ENCODE data around the gene ATL2.
"Not testable (repeated sequence)": the region's sequence is repeated elsewhere in the genome, so short reads cannot be mapped to it uniquely, and the experiment has no call there.

The ATL2 gene

DNA sequence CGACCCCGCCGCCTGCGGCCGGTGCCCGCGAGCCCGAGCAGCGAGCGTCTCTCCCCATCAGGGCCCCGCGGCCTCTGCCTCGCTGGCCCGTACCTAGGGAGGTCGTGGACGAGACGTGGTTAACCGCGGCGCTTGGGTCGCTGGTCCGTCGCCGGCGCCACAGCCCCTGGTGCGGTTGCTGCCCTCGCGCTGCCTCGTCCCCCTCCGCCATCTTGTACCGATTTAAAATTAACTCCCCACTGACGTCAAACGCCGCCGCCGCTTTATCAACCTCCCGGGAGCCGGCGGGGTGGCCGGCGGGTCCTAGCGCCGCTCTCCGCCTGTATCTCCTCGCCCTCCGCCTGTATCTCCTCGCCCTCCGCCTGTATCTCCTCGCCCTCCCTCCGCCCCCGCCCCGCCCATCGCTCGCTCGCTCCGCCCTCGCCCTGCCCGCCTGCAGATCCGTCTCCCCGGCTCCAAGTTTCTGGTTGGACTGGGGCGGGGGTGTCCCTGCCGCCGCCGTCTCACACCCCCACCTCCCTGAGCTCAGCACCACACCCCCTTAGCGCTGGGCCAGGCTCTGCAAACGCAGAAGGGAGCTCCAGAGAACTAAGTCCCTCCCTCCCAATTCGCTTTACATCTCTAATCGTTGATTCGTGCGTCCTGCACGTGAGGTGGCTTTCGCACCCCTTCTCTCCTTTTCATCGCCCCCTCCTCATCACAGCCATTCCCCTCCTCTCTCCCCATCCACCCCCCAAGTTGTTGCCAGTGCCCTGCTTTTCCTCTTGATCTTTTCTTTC lies at the start of gene ATL2:
Gene ATL2 (minus strand): TSS at position 224 of the 779 bp plus-strand sequence. CDS start 13 bp downstream, at position 211.
- DNase-seq (ENCODE audit: low read depth) = peak; percentile 73

DNA sequence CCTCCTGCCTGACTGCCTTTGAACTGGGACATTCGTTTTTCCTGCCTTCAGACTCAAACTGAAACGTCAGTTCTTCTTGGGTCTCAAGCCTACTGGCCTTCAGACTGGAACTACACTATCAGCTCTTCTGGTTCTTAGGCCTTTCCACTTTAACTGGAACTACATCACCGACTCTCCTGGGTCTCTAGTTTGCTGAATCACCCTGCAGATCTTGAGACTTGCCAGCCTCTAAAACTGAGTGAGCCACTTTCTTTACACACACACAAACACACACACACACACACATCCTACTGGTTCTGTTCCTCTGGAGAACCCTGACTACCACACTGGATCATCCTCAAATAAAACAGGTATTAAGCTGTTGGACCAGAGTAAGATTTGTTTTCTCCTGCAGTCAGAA lies 46.7 kb upstream of the ATL2 start:
- DNase-seq (ENCODE audit: low read depth) = no peak

DNA sequence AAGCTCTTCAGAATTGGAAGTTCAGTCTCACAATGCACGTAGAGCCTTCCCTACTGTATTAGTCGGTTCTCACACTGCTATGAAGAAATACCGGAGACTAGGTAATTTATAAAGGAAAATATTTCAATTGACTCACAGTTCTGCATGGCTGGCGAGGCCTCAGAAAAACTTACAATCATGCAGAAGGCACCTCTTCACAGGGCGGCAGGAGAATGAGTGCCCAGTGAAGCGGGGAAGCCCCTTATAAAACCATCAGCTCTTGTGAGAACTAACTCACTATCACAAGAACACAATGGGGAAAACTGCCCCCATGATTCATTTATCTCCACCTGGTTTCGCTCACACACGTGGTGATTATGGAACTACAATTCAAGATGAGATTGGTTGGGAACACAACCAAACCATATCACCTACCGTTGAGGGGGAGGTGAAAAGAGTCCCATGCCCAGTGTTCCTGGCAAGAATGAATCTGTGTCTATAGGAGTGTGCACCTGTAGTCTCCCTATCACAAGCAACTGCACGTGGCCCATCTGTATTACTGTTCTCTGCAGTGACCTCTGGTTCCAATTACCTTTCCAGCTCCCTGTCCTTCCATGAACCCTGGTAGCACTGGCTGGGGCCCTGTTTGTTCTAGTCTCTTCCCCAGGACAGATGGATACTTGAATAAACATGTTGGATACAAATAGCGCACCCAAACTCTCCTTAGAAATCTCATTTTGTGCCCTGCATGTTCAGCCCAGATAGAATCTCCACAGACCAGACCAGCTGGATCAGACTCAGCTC lies 44.4 kb upstream of the ATL2 start:
- no peak for DNase-seq (ENCODE audit: low read depth)

DNA sequence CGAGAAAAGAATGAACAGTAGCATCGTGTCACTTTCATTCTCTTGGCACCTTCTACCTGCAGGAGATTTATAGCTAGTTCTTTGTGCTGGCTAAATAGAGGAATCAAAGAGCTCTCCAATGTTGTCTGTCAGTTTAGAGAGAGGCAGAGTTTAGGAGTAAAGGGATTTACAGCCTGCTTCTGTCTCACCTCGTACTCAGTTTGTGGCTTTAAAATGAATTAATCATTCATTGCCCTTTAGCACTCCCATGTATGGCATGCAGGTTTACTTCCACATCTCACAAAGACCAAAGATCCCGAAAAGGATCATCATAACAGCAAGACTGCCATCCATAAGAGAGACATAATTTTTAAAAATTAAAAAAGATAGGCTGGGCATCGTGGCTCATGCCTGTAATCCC lies 42.4 kb upstream of the ATL2 start:
- no peak for DNase-seq (ENCODE audit: low read depth)

DNA sequence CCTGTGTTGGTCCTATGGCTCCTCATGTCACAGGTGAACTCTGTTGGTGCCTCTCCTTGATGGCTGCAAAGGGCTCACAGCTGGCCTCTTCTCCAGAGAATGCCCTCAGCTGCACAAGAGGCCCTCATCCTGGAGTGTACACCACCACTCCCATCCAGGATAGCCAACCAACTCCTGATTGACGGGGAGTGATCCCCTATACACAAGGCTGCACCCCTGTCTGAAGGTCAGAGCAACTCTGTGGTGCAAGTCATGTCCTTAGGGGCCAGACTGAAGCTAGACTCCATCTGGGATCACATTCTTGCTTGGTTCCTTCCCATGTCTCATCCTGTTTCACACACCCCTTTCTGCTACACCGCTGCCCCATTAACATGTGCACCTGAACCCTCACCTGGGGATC lies 41.7 kb upstream of the ATL2 start:
- DNase-seq (ENCODE audit: low read depth) = no peak

DNA sequence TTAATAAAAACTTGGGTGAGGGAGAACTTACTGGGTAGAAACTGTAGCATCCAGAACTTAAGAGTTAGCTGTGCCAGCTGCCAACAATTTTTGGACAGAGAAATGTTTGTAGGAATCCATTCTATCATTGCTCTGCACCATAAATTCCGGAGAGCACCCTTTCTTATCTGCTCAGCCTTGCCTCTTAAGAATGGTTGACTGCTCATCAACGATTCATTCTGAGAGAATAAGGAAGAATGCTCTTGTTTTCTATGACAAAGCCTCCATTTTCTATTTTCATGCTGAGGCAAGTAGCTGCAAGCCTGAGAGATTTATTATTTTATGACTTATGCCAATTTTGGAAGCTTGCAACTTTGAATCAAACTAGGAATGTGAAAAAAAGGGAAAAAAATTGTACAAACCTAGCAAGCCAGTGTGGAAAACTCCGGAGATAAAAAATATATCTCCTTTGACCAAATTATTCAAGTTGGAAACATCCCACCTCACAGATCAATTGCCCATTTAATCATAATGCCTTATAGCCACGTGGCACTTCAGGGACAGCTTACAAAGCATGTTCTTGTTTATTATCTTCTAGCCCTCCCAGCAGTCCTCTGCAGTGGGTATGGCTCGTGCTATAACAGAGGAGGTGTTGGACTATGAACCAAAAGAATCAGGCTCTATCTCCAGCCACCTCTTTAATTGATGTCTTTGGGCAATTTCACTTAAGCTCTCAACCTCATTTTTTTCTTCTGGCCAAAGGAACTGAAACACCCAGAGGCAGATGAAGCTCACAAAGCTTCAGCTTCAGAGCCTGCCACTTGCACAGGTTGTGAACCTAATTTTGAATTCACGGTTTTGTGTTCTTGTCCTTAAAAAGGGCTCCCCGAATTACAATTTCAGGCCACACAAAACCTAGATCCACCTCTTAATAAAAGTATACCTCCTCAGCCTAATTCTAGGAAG lies 40.9 kb upstream of the ATL2 start:
- DNase-seq (ENCODE audit: low read depth) = no peak

DNA sequence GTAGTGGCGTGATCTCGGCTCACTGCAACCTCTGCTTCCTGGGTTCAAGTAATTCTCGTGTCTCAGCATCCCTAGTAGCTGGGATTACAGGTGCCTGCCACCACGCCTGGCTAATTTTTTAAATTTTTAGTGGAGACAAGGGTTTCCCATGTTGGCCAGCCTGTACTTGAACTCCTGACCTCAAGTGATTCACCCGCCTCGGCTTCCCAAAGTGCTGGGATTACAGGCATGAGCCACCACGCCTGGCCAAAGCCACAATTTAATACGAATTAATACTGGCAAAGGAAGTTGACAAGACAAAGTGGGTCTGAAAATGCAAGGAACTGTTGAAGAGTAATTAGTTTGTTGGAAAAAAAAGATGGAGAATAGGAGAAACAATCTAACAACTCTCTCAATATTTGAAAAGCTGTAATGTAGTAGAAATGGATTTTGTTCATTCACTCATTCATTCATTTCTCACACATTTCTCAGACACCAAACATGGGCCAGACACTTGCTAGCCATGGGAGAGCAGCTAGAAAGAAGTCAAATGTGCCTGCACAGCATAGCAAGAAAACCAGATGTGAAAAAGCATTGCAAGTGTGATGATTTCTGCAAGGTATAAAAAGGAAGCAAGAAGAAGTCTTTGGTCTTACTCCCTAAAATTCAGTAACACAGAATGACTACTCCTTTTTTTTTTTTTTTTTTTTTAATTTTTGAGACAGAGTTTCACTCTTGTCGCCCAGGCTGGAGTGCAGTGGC lies 39.4 kb upstream of the ATL2 start:
- DNase-seq (ENCODE audit: low read depth) = no peak

DNA sequence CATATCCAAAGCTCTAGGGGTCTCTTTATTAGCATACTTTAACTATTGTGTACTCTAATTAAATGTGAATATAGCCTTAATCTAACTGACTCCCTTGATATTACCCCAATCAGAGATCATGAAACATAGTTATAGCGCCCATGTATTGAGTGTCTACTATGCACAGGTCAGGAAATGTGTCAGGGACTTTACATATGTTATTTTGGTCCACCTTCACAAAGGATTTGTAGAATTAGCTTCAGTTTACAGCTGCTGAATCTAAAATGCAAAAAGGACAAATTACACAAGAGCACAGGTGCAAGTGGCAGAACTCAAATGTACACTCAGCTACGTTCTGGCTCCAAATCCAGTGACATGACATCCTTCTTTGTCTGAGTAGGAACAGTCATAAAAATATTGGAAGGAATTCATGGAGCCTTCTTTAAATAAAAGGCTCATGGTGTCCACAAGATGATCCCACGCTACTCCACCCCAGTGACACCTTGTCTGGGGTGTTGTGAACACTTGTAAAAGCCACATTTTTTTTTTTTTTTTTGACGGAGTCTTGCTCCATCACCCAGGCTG lies 38.7 kb upstream of the ATL2 start:
- no peak for DNase-seq (ENCODE audit: low read depth)

DNA sequence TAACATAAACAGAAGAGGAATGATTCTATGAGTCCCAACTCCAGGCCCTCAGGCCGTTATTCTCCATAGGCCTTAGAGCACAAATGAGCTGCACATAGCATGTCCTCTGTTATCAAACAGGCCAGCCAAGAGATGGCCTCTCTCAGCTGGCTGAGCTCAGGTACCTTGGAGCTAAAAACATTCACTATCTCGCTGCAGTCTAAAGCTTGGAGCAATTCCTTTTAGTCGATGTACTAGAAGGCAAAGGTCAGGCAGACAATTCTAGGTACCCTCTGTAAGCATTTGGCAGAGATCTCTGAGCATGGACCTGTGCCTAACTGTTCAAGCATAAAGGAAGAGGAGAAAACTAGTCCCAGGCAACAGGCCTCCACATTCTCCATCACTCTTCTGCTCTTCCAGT lies 38.0 kb upstream of the ATL2 start:
- no peak for DNase-seq (ENCODE audit: low read depth)

DNA sequence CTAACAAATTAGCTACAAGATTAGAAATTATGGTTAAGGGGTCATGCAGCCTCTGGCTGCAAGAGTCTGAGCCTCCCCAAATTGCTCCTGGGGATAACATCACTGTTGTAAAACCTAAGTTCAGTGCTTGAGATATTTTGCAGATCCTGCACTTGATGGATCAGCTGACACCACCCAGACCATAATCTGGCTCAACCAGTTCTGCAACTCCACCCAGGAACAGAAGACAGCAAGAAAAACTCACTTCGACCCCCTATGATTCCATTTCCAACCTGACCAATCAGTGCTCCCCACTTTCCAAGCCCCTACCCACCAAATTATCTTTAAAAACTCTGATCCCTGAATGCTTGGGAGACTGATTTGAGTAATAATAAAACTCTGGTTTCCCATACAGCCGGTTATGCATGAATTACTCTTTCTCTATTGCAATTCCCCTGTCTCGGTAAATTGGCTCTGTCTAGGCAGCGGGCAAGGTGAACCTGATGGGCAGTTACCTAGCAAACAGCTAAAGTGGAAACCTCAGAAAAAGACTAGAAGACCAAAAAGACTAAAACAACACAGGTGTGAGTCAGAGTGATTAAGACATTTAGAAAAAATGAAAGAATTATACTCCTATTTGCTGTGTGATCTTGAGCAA lies 35.3 kb upstream of the ATL2 start:
- DNase-seq (ENCODE audit: low read depth) = not testable (repeated sequence)

DNA sequence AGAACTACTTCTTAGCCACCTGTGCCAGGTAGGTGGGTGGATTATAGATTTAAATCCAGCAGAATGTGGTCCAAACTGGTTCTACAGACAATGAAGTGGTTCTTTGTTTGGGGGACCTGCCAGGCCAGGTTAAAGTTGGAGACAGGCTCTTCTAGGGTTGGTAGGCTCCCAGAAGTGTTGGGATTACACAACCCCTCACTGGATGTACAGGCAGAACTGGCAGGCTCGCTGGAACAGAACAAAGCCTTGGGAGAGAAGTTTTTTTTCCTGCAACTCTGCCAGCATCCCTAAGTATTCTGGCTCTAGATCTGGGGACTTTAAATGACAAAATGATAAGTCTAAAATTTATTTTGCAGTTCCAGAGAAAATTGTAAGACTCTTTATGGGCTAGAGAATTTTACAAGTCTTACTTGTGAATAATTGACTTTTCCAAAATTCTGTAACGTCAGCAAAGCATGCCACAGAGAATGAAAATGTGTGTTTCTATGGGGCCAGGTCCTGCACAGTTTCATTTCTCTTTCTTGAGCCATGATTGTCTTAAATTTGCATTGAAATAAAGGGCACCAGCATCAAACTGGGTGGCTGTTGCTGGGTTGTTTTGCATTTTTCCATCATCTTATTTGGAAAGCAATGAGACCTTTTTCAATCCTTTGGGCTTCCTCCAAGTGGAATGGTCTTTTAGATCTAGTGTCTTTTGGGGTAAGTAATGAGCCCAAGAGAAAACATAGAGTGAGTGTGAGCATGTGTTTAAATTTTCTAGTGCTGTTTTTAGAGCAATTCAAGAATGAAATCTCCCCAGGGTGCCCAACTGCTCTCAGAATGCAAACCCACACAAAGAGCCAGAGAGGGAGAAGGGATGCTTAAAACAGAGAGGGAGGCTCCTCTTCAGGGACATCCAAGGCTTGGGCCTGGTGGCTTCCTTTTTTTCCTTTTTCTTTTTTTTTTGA lies 32.4 kb upstream of the ATL2 start:
- DNase-seq (ENCODE audit: low read depth) = no peak

DNA sequence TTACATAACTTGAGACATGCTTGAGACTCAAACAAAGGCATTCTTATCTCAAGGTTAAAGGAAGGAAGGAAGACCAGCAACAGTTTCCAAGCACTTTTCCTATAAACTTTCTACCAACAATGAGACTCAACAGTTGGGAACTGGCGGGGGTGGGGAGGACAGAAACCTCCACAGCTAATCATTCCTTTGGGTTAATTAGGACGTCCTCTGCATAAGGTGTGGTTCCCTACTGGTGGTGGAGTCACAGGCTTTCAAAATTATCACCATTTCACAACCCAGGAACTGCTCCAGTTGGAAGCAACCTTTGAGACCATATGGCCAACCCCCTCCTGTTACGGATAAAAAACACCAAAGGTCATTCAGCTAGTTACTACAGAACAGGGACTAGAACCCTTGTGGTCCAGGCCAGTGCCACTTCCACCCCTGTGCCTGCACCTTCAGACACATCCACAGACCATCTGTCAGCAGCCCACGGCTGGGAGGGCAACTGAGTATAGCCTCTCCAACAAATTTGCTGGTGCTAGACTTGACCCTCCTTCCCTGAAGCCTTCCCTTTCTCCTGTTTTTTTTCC lies 30.1 kb upstream of the ATL2 start:
- DNase-seq (ENCODE audit: low read depth) = no peak

DNA sequence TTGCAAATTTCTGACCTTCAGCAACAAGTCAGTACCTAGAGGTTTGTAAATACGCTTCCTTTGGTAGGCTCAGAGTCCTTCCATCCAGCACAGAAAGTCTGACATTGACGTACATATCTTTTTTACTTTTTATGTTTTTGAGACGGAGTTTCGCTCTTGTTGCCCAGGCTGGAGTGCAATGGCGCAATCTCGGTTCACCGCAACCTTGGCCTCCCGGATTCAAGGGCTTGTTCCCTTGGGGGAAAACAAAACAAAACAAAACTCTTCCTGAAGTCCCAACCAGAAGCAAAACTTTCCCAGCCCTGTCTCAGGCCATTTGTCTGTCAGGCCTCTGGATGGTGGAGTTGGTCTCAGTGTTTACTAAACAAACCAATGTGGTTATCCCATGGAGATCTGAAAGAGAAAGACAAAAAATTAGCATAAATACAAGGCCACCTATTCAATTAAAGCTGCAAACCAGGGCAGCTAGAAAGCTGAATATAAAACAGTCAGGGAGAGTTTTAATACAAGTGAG lies 29.6 kb upstream of the ATL2 start:
- no peak for DNase-seq (ENCODE audit: low read depth)

DNA sequence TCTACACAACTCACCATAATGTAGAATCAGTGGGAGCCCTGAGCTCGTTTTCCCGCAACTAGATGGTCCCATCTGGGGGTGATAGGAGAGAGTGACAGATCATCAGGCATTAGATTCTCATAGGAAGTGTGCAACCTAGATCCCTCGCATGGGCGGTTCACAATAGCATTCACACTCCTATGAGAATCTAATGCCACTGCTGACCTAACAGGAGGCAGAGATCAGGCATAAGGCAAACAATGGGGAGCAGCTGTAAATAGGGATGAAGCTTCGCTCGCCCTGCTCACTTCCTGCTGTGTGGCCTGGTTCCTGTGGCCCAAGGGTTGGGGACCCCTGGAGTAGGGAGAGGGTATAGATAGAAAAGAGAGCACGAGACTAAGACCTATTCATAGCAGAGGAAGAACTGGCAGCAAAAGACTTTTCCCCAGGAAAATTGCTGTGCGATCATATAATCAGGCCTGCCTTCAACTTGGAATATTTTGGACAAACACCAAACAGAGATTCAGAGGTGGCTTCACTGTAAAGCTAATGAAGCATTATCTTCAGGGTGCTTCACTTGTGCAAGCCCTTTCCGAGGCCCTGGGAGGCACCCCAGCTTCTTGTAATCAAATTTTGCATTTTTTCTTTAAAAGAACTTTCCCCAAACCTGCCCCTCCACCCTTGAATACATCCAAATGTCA lies 29.0 kb upstream of the ATL2 start:
- no peak for DNase-seq (ENCODE audit: low read depth)

DNA sequence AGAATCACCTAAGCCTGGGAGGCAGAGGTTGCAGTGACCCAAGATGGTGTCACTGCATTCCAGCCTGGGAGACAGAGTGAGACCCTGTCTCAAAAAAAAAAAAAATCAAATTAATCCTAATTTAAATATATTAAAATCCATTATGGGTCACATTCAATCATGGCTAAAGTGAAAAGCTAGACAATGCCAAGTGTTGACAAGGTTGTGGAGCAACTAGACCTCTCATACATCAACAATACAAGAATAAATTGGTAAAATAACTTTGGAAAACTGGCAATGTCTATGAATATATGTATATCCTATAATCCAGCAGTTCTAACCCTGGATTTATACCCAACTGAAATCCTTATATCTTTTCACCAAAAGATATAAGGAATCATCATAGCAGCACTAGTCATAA lies 23.4 kb upstream of the ATL2 start:
- DNase-seq (ENCODE audit: low read depth) = no peak

DNA sequence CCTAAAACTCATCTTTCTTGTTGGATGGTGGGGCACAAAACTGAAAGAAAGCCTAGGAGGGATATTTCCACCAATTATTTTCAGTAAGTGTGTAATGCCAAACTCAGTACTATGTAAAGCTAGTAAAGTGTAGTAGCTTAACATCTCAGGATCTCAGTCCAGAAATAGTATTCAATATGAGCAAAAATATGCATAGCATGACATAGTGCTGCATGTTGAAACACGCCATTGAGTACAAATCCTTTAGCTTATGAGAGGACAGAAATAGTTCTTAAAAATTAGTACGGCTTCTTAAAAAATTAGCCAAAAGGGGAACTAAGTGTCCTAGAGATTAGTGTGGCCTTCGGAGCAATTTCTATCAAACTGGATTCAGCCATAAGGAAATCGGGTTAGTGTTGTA lies 21.7 kb upstream of the ATL2 start:
- no peak for DNase-seq (ENCODE audit: low read depth)

DNA sequence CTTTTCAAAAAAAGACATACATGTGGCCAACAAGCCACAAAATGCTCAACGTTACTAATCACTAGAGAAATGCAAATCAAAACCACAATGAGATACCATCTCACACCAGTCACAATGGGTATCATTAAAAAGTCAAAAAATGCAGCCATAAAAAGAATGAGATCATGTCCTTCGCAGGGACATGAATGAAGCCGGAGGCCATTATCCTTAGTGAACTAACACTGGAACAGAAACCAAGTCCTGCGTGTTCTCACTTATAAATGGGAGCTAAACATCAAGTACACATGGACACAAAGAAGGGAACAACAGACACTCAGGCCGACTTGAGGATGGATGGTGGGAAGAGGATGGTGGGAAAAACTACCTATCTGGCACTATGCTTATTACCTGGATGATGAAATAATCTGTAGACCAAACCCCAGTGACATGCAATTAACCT lies 17.8 kb upstream of the ATL2 start:
- no peak for DNase-seq (ENCODE audit: low read depth)

DNA sequence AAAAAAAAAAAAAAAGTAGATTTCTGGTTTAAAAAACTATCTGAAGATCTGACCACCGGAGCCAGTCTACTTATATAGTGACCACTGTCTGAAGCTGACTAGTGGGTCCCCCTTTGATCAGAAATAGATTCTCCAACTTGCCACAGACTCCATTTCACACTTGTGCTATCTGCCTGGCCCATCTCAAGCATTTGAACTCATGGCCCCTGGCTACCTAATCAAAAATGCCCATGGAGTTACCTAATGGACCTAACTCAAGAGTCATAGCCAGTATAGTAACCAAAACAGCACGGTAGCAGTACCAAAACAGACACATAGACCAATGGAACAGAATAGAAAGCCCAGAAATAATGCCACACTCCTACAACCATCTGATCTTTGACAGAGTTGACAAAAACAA lies 17.0 kb upstream of the ATL2 start:
- DNase-seq (ENCODE audit: low read depth) = no peak
